ENCODE measurements around the gene BTBD7. TPM values are rescaled to one million over a fixed set of nuclear protein-coding genes. Genes with fewer than 3 reads are reported as not detected.

BTBD7 gene
- polyA plus RNA-seq, 1 donor (not counting 4 experiments of a cell fraction or from before 2014, with no cell fraction given) = 25.1 TPM

DNA sequence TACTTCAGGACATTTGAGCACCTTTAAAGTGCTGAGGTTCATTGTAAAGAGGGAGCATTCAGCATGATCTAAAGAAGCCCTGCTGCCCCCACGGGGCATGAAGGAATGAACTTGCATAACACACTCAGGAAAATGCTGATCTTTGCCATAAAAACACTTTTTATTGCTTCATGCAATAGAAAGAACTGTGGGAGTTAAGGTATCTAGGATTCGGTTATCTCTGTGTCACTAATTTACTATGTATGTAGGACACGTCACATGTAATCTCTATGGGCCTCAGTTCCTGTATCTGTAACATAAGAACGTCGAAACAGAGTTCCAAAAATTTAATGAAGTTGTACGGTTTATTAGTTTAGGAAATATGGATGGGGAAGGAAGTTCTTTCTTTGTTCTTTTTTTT is 33.0 kb downstream of the BTBD7 start:
- TF ChIP-seq, protein P1, sequence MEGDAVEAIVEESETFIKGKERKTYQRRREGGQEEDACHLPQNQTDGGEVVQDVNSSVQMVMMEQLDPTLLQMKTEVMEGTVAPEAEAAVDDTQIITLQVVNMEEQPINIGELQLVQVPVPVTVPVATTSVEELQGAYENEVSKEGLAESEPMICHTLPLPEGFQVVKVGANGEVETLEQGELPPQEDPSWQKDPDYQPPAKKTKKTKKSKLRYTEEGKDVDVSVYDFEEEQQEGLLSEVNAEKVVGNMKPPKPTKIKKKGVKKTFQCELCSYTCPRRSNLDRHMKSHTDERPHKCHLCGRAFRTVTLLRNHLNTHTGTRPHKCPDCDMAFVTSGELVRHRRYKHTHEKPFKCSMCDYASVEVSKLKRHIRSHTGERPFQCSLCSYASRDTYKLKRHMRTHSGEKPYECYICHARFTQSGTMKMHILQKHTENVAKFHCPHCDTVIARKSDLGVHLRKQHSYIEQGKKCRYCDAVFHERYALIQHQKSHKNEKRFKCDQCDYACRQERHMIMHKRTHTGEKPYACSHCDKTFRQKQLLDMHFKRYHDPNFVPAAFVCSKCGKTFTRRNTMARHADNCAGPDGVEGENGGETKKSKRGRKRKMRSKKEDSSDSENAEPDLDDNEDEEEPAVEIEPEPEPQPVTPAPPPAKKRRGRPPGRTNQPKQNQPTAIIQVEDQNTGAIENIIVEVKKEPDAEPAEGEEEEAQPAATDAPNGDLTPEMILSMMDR (optimal IDR thresholded peaks at IDR 0.05 in 1 of 3, IDR thresholded peaks at IDR 0.05 in 1 of 3, conservative IDR thresholded peaks at IDR 0.05 in 1 of 3; ENCODE audit: extremely low read depth in 1 of 3, insufficient read depth in 2 of 3, low read length in 3 of 3) = no peak
- TF ChIP-seq EZH2 (IDR thresholded peaks at IDR 0.05; ENCODE audit: low read length) = no peak
- Histone ChIP-seq H3K27ac (ENCODE audit: control insufficient read depth, insufficient read depth, low read length) (no peak overlapping the region), H2AFZ (ENCODE audit: control insufficient read depth, low read length) (no peak overlapping the region), H3K79me2 (ENCODE audit: control insufficient read depth, insufficient read depth, low read length) (peaks cover 84% of the 10 kb centered on the region), H3K4me1 (ENCODE audit: control insufficient read depth, extremely low read depth, insufficient read depth, low read length) (peaks cover 2% of the 10 kb centered on the region), H3K9me3 (ENCODE audit: control insufficient read depth, low read depth, low read length) (no peaks in the 10 kb centered on the region), H3K36me3 (ENCODE audit: control insufficient read depth in 2 of 2, extremely low read depth in 1 of 2, insufficient read depth in 2 of 2, low read length in 2 of 2) (peaks cover 0 to 1% of the 10 kb centered on the region in 2 experiments), H3K27me3 (ENCODE audit: control insufficient read depth, extremely low read depth, insufficient read depth, low read length) (no peaks in the 10 kb centered on the region), H3K9ac (ENCODE audit: control insufficient read depth, extremely low read depth, insufficient read depth, low read length) (no peak overlapping the region), H3K9me1 (ENCODE audit: control insufficient read depth, extremely low read depth, insufficient read depth, low read length) (peaks cover 4% of the 10 kb centered on the region), H3K4me2 (ENCODE audit: control insufficient read depth, extremely low read depth, insufficient read depth, low read depth, low read length) (no peak overlapping the region), H4K20me1 (ENCODE audit: control insufficient read depth, extremely low read depth, insufficient read depth, low read length) (peaks cover 3% of the 10 kb centered on the region), H3K4me3 (ENCODE audit: control insufficient read depth in 2 of 3, extremely low read depth in 1 of 3, insufficient read depth in 2 of 3, low read depth in 1 of 3, low read length in 3 of 3) (no peak overlapping the region)
- DNase-seq (ENCODE audit: low read depth, low spot score) (no peak), FAIRE-seq (no peak)
- dilution Hi-C loops (cut with MboI; ENCODE audit: extremely low pct_ligation_motif_present, low sequenced_read_pairs) = no loop called here

DNA sequence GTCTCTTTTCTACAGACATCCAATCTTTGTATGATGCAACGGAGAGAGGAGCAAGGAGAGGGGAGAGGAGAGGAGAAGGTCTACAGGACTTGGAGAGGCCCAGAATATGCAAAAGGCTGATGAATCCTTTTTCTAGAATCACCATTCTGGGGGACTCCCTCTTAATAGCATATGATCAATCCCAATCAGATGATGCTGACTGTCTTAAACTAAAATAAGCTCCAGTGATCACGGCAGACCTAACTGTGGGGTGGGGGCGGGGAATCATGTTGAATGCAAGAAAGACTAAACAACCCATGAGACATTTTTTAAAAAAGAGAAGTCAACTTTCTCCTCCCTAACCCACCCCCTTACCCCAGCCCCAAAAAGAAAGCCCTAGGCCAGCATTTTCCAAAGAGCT is 33.4 kb downstream of the BTBD7 start:
- H3K36me3 ChIP-seq (ENCODE audit: control insufficient read depth in 2 of 2, extremely low read depth in 1 of 2, insufficient read depth in 2 of 2, low read length in 2 of 2) = peaks cover 0 to 1% of the 10 kb centered on the region in 2 experiments
- no peaks in the 10 kb centered on the region for H3K27me3 ChIP-seq (ENCODE audit: control insufficient read depth, extremely low read depth, insufficient read depth, low read length)
- H2AFZ ChIP-seq (ENCODE audit: control insufficient read depth, low read length) = no peak overlapping the region
- H3K9ac ChIP-seq (ENCODE audit: control insufficient read depth, extremely low read depth, insufficient read depth, low read length) = no peak overlapping the region
- peaks cover 84% of the 10 kb centered on the region for H3K79me2 ChIP-seq (ENCODE audit: control insufficient read depth, insufficient read depth, low read length)
- no peak for TF ChIP-seq EZH2 (IDR thresholded peaks at IDR 0.05; ENCODE audit: low read length)
- TF ChIP-seq, protein P1 (optimal IDR thresholded peaks at IDR 0.05 in 1 of 3, IDR thresholded peaks at IDR 0.05 in 1 of 3, conservative IDR thresholded peaks at IDR 0.05 in 1 of 3; ENCODE audit: extremely low read depth in 1 of 3, insufficient read depth in 2 of 3, low read length in 3 of 3) = no peak
- peaks cover 3% of the 10 kb centered on the region for H4K20me1 ChIP-seq (ENCODE audit: control insufficient read depth, extremely low read depth, insufficient read depth, low read length)
- H3K27ac ChIP-seq (ENCODE audit: control insufficient read depth, insufficient read depth, low read length) = no peak overlapping the region
- FAIRE-seq (no peak), DNase-seq (ENCODE audit: low read depth, low spot score) (no peak)
- H3K9me1 ChIP-seq (ENCODE audit: control insufficient read depth, extremely low read depth, insufficient read depth, low read length) = peaks cover 4% of the 10 kb centered on the region
- no peak overlapping the region for H3K4me2 ChIP-seq (ENCODE audit: control insufficient read depth, extremely low read depth, insufficient read depth, low read depth, low read length)
- dilution Hi-C loops (cut with MboI; ENCODE audit: extremely low pct_ligation_motif_present, low sequenced_read_pairs) = no loop called here
- H3K4me3 ChIP-seq (ENCODE audit: control insufficient read depth in 2 of 3, extremely low read depth in 1 of 3, insufficient read depth in 2 of 3, low read depth in 1 of 3, low read length in 3 of 3) = no peak overlapping the region
- H3K4me1 ChIP-seq (ENCODE audit: control insufficient read depth, extremely low read depth, insufficient read depth, low read length) = no peaks in the 10 kb centered on the region
- no peaks in the 10 kb centered on the region for H3K9me3 ChIP-seq (ENCODE audit: control insufficient read depth, low read depth, low read length)
